Measurements from ENCODE around the gene ROPN1L.

ROPN1L gene

DNA sequence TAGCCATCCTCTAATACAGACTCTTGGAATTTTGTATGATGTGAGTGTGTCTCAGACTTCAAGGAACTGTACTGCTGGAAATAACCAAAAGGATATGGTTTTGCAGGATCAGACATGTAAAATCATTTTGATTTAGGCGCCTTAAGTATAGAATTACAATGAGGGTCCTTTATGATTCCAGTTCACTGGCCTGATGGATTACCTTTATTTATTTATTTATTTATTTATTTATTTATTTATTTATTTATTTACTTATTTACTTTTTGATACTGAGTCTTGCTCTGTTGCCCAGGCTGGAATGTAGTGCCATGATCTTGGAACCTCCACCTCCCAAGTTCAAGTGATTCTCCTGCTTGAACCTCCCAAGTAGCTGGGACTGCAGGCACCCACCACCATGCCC lies 37.9 kb upstream of the ROPN1L start:
- no peak for TF ChIP-seq CTCF (IDR thresholded peaks at IDR 0.05)

- no peak for TF ChIP-seq CTCF (IDR thresholded peaks at IDR 0.05)
Measured at GRCh38 chr5:10406651-10407050, 35.0 kb upstream of the ROPN1L start.

DNA sequence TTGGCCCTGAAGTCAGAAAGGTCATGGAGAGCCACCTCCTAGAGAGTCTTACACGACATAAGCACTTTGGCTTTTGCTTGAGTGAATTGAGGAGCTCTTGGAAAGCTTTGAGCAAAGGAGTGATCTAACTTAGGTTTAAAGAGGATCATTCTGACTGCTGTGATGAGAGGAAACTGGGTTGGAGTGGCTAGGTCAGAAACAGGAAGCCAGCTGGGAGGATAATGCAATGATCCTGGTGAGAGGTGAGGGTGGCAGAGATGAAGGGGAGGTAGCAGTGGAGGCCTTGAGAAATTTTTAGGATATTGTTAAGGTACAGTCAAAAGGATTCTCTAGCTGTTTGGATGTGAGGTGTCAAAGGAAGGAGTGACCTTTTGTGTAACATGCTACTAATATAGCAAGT lies 32.2 kb upstream of the ROPN1L start:
- TF ChIP-seq CTCF (IDR thresholded peaks at IDR 0.05), result no peak

DNA sequence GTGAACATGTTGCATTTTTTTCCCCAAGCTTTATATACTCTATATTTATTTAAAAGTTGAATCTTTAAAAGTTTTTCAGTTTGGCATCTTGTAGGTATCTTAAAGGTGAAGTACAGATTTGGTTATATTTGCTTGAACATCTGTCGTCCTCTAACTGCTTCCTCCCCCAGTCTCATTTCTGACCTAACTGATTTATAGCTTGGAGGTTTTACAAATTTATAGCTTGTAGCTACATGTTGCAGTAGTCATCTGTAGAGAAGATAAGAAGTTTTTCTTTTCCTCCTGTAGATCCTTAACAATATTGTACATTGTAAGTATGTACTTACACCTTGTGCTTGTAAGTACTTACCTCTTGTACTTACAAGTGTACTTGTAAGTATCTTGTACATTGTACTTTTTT lies 31.0 kb upstream of the ROPN1L start:
- TF ChIP-seq CTCF (IDR thresholded peaks at IDR 0.05), result no peak

DNA sequence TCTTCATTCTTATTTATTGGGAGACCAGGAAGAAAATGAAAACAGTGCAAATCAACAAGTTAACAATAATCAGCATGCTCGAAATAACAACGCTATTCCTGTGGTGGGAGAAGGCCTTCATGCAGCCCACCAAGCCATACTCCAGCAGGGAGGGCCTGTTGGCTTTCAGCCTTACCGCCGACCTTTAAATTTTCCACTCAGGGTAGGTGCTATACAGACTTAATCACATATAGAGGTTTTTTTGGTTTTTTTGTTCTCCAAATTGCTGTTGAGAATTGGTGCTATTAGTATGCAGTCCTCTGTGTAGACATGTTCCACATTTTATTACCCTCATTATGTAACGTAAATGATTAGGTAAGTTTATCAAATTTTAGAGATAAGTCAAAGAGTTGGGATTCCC lies 30.3 kb upstream of the ROPN1L start:
- TF ChIP-seq CTCF (IDR thresholded peaks at IDR 0.05), result no peak

GRCh38 chr5:10416868-10417267 lies 24.8 kb upstream of the ROPN1L start:
- TF ChIP-seq CTCF (IDR thresholded peaks at IDR 0.05), result no peak

DNA sequence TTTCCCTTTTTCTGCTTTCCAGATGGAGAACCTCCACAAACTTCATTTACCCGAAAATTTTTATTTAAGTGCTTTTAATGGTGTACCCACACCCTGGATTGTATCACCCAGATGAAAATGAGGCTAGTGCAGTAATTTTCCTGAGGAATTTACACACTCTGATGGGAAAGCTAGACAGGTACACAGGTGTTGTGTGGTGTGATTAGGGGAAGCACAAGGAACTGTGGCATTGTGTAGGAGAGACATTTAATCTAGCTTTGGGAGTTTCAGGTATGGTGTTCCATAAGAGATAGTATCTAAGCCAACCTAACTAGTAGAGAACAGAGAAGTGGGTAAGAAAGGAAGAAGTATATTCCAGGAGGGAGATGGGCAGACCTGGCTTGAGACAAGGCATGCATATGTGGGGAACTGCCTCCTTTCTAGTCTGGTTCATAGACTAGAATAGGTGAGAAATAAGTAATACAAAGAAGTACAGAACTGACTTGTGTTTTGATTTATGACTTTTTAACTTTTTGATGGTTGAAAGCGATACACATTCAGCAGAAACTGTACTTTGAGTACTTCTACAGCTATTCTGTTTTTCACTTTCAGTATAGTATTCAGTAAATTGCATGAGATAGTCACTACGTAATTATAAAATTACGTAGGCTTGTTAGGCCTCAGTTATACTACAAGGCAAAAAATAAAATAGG lies 22.9 kb upstream of the ROPN1L start:
- no peak for TF ChIP-seq CTCF (IDR thresholded peaks at IDR 0.05)

GRCh38 chr5:10420468-10420867 lies 21.2 kb upstream of the ROPN1L start:
- TF ChIP-seq CTCF (IDR thresholded peaks at IDR 0.05), result no peak

All from LNCAP (cell line).